ENCODE measurements around the gene ENTPD1.

Gene ENTPD1

DNA sequence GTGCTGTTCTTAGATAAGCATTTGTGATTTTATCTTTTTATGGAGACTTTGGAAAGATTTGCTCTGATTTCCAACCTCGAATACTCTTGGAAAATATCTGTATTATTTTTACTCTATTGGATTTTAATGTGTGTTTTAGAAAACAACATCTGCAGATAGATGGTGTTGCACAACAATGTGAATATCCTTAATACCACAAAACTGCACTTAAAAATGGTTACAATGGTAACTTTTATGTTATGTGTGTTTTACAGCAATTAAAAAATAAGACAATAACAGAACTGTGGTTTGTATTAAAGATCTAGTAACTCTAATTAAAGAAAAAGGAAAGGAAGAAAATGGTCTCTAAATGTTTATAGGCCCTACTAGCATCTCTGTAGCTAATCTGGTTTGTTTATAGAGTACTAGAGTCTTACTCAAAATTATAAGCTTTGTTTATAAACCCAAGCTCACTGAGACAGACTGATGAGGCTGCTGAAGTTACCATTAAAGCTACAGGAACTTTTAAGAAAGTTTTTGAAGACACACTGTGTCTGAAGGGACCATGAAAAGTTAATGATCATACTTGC is 77.2 kb downstream of the ENTPD1 start:
- no peak for DNase-seq

DNA sequence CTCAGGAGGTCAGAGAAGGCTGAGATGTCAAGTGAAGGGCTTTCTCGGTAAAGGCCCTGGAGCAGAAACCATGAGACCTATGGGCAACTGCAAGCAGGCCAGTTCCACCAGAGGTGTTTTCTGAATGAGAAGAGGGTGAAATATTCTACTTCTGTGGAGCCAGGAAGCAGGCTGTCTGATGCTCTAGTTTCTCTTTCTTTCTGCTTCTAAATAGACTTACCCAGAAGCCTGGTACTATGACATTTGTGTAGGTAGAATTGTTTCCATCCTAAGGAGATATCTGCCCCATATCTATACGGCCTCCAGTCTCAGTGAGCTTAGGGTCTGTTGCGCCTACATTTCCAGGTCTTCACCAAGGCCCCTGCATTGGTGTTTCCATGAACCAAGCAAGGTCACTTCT is 78.4 kb downstream of the ENTPD1 start:
- DNase-seq, result no peak

DNA sequence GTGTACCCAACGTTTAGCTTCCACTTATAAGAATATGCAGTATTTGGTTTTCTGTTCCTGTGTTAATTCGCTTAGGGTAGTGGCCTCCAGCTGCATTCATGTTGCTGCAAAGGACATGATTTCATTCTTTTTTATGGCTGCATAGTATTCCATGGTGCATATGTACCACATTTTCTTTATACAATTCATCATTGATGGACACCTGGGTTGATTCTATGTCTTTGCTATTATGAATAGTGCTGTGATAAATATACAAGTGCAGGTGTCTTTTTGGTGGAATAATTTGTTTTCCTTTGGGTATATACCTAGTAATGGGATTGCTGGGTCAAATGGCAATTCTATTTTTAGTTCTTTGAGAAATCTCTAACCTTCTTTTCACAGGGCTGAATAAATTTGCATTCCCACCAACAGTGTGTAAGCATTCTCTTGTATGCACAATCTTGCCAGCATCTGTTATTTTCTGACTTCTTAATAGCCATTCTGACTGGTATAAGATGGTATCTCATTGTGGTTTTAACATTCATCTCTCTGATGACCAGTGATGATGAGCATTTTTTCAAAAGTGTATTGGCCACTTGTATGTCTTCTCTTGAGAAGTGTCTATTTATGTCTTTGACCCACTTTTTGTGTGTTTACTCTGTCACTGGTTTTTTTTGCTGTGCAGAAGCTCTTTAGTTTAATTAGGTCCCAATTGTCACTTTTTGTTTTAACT is 79.3 kb downstream of the ENTPD1 start:
- no peak for DNase-seq

DNA sequence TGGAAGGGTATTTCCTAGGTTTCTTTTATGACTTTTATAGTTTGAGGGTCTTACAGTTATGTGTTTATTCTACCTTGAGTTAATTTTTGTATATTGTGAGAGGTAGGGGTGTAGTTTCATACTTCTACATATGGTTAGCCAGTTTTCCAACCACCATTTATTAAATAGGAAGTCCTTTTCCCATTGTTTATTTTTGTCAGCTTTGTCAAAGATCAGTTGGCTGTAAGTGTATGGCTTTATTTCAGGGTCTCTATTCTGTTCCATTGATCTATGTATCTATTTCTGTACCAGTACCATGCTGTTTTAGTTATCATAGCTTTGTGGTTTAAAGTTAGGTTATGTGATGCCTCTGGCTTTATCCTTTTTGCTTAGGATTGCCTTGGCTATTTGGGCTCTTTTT is 79.9 kb downstream of the ENTPD1 start:
- DNase-seq, result no peak

DNA sequence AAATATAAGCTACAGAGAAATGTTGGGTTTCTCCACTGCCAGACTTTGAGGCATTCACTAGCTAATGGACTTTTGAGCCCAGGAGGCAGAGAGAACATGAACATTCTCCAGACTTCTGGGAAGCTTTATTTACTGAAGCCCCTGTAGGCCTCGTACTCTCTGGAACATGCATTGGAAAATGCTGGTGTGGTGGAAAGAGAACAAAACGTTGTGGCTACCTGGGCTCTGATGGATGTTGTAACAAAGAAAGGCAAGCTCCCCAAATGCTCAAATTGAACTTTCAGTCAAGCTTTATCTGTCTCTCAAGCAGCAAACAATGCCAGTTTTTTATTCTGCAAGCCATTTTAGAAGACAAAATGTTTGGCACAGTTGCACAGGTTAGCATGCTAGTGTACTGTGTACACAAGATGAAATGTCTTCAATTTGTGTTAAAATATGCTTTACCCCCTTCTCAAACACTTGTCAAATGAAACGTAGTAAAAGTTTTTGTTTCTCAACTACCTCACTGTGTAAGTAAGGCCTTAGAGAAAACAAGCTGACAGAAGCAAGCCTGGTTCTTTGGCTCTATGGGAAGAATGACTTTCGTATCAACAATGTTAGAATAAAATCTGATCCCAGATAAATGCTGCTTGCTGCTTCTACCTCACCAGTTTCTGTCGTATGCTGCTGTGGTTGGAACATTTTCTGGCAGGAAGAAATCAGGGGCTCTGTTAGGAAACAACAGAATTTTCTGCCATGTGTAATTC is 80.8 kb downstream of the ENTPD1 start:
- no peak for DNase-seq

DNA sequence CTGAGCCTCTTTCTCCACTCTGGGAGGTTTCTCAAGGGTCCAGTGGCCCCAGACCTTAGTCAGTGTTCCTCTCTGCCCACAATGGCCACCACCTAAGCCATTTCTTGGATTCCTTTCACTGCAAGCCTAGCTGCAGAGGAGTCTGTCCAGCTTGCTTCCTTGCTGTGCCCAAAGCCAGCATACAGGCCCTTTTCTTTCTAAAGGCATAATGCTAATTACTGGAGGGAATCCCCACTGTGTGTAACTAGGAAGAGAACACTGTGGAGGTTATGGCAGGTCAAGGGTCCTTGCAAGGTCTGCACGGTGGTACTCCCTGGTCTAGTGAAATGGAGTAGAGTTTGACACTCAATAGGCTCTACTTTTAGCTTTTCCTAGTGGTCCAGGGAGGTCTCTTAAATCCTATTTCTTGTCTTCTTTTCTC is 81.4 kb downstream of the ENTPD1 start:
- no peak for DNase-seq

GRCh38 chr10:95837783-95838182 is 81.8 kb downstream of the ENTPD1 start:
- DNase-seq, result no peak

DNA sequence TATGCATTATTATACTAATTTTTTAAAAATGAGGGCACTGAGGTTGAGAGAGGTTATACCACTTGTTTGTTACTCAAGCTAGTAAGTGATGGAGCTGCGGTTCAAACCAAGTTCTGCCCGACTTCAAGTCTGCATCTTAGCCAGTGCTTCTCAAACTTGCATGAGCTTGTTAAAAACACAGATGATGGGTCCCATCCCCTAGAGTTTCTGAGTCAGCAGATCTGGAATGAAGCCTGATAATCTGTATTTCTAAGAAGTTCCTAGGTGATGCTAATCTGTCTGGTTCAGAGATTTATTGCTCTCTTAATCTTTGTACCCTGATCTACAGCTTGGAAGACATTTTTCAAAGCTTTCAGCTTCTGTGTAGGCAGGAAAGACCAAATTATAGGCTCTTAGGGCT is 84.2 kb downstream of the ENTPD1 start:
- no peak for DNase-seq

DNA sequence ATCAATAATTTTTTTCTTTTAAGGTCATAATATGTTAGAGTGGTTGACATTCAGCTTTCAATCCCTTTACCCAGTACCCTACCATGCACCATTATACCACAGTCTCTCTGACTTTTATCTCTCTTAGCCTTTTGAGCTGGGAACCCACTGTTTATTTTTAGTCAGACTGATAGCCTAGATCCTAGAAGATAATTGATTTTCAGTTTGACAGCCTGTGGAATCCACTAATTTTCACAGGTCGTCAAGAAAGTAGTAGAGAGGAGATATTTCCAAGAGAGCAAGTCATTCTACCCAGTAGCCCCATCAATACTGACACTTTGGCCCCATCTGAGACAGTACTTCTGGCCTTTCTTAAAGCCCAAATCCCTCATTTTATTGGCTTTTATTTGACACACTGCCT is 84.7 kb downstream of the ENTPD1 start:
- DNase-seq, result no peak

GRCh38 chr10:95841661-95842498 is 85.9 kb downstream of the ENTPD1 start:
- DNase-seq, result peak; percentile 62

DNA sequence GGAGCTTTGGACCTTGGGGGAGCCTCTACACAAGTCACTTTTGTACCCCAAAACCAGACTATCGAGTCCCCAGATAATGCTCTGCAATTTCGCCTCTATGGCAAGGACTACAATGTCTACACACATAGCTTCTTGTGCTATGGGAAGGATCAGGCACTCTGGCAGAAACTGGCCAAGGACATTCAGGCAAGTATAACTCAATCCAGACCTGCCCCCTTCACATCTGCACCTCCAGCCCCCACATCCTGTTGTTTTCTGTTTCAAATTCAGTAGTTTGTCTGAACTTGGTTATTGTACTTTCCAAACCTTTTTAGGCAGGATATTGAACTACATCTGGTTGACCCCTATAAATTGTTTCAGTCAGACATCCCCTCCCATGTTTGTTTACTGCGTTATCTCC is 89.4 kb downstream of the ENTPD1 start:
- no peak for DNase-seq

DNA sequence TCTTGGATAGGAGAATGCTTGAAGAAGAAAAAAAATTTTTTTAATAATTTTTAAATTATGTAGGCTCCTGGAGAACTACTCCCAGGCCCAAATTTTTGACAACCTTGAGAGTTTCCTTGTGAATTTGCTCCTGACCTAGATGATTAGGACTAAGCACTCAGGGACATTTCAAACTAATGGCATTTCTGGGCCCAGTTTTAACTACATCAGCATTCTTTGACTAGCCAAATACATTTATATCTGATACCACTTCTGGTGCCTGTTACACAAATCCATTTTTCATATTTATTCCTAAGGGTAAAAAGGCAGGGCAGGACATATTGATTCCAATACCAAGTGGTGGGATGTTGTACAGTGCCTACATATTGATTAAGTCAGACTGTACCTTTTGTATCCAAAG is 91.0 kb downstream of the ENTPD1 start:
- no peak for DNase-seq

DNA sequence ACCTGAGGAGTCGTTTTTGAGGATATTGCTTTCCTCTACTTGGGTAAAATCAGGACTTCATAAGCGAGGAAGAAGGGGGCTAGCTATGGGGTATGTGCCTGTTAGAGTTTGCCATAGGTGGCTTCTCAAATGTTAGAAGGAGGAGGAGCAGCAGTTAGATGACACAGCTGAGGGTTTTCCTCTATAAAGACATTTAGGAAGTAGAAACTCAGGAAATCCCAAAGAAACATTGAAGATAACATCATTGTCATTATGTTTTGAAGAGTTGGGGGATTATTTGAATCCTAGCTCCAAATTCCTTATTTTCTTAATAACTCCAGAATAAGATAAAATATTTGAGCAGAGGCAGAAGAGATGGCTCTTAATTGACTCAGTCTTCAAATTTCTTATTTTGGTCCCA is 92.9 kb downstream of the ENTPD1 start:
- DNase-seq, result no peak

DNA sequence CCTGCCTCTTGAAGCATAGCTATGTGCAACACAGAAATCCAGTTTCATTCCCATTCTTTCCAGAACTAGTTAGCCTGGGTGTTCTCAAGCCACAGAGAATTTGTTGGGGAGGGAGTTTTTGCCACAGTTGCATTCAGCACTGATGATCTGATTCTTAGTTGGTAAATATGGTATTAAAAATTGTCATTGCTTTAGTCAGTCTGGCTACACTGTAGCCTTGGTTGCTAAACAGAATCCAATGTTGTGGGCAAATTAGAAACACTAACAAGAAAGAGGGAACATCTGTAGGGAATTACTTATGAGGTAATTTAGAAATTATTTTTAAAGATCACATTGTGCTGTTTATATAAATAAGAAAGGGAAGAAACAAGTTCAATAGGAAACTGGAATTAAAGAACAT is 94.8 kb downstream of the ENTPD1 start:
- no peak for DNase-seq

GRCh38 chr10:95860166-95860940 is 104.4 kb downstream of the ENTPD1 start:
- DNase-seq, result no peak

DNA sequence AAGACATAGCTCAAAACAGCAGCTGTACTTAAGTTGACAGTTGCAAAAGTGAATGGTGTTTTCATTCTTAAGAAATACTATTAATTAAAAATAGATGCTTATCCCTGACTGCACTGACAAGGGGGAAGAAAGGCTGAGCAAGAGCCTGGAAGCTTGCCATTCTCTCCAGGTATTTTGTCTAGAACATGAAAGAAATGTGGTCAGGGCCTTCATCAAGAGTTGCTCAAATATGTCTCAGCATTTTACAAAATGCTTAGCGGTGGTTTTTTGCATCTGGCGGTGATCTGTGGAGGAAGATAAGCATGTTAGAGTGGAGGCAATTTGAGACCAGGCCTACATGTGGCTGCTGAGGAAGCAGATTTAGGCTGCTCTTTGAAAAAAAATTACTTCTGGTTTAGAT is 105.4 kb downstream of the ENTPD1 start:
- DNase-seq, result no peak

DNA sequence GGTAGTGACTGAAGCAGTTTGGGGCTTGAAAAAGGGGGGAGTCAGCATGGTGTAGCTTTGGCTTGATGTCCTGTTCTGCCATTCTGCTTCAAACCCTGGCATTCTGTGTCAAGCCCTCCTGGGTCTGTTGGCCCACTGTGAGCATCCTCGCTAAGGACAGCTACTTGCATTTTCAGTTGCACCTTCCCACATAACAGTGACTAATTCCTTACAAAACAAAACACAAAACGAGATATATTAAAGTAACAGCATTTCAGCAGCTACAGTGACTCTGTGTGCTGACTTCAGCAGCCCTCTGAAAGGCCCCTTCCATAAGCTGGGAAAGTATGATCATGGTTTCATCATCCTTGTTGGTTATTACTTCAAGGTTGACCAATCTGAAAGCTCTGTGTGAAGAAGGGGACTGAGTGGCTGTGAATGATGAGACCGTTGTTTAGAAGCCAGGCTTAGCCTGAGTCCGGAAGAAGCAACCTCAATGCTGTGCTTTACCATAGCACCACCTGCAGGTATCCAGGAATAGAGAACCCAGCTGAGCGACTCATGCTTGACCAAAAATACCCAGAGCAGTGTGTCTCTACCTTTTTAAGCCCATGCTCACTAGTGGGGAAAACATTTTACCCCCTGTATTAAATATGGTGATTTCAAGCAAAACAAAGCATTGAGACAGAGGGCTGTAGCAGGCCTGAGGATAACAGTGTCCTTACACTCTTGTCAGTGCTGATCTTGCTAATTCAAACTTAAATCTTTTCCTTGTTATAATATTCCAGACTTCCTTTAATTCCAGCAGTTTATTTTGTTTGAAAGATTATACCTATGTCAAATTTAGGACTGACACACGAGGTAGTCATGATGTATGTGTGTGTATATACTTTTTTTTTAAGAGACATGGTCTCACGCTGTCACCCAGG is 109.2 kb downstream of the ENTPD1 start:
- peak; percentile 51 for DNase-seq

GRCh38 chr10:95865814-95866466 is 110.0 kb downstream of the ENTPD1 start:
- no peak for DNase-seq

DNA sequence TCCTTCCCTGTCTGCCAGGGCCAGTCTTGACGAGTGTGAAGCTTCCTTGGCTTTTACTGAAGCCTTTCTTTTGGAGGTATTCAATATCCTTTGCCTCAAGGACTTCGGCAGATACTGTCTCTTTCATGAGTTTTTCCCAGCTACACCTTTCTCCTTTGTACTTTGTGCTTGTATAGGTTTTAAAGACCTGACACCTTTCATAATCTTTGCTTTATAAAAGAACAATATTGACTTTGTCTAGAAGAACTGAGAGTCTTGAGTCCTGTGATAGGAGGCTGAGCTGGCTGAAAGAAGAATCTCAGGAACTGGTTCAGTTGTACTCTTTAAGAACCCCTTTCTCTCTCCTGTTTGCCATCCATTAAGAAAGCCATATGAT is 110.5 kb downstream of the ENTPD1 start:
- DNase-seq, result no peak

DNA sequence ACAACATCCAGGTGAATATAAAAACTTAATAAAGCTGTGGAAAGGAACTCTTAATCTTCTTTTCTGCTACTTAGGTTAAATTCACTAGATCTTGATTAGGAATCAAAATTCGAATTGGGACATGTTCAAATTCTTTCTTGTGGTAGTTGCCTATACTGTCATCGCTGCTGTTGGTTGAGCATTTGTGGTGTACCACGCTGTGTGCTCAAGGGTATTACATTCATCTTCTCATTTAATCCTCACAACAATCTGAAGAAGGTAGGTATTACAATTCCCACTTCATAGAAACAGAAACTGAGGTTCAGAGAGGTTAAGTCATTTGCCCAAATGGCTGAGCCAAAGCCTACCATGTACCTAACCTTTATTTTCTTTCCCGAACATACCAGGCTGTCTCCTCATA is 111.9 kb downstream of the ENTPD1 start:
- no peak for DNase-seq

- no peak for DNase-seq
These were observed 116.3 kb downstream of the ENTPD1 start for GRCh38 chr10:95872158-95872711.

Measured in CD4-positive, alpha-beta T cell treated with Interleukin-17A for 4 hours (primary cell).